ENCODE measurements around the gene LHX2. TPM values are rescaled to one million over a fixed set of nuclear protein-coding genes. Genes with fewer than 3 reads are reported as not detected.

The LHX2 gene
- total and polyA plus RNA-seq, 9 of the 15 experiments (the other 6 are each of a cell fraction or from before 2014, with no cell fraction given), result 0.07 TPM; not detected in 8

DNA sequence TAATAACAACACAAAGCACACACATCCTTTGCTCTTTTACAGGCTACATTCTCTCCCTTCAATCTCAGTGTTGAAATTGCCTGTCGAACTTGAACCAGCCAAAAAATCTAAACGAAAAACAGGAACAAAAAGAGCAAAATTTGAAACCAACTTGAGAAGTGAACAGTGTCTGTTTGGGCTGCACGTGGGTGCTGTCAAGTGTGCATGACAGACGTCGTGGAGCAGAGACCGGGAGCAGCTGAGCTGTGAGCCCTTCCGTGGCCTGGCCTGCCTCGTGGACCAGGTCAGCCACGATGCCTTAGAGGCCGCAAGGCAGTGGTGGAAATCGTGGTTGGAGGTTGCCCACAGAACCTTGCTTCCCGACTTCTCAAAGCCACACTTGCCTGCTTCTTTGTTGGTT lies 46.8 kb upstream of the LHX2 start (continued):
- TF ChIP-seq, protein P1, sequence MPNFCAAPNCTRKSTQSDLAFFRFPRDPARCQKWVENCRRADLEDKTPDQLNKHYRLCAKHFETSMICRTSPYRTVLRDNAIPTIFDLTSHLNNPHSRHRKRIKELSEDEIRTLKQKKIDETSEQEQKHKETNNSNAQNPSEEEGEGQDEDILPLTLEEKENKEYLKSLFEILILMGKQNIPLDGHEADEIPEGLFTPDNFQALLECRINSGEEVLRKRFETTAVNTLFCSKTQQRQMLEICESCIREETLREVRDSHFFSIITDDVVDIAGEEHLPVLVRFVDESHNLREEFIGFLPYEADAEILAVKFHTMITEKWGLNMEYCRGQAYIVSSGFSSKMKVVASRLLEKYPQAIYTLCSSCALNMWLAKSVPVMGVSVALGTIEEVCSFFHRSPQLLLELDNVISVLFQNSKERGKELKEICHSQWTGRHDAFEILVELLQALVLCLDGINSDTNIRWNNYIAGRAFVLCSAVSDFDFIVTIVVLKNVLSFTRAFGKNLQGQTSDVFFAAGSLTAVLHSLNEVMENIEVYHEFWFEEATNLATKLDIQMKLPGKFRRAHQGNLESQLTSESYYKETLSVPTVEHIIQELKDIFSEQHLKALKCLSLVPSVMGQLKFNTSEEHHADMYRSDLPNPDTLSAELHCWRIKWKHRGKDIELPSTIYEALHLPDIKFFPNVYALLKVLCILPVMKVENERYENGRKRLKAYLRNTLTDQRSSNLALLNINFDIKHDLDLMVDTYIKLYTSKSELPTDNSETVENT (CRISPR knock-in tag; IDR thresholded peaks at IDR 0.05), result no peak
- TF ChIP-seq, protein P2, sequence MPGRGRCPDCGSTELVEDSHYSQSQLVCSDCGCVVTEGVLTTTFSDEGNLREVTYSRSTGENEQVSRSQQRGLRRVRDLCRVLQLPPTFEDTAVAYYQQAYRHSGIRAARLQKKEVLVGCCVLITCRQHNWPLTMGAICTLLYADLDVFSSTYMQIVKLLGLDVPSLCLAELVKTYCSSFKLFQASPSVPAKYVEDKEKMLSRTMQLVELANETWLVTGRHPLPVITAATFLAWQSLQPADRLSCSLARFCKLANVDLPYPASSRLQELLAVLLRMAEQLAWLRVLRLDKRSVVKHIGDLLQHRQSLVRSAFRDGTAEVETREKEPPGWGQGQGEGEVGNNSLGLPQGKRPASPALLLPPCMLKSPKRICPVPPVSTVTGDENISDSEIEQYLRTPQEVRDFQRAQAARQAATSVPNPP (IDR thresholded peaks at IDR 0.05; ENCODE audit: borderline replicate concordance, insufficient read depth, insufficient read length), result no peak
- TF ChIP-seq STAG1 (CRISPR knock-in tag; IDR thresholded peaks at IDR 0.05; ENCODE audit: borderline replicate concordance) (no peak), GTF2A2 (tag; IDR thresholded peaks at IDR 0.05) (no peak)

DNA sequence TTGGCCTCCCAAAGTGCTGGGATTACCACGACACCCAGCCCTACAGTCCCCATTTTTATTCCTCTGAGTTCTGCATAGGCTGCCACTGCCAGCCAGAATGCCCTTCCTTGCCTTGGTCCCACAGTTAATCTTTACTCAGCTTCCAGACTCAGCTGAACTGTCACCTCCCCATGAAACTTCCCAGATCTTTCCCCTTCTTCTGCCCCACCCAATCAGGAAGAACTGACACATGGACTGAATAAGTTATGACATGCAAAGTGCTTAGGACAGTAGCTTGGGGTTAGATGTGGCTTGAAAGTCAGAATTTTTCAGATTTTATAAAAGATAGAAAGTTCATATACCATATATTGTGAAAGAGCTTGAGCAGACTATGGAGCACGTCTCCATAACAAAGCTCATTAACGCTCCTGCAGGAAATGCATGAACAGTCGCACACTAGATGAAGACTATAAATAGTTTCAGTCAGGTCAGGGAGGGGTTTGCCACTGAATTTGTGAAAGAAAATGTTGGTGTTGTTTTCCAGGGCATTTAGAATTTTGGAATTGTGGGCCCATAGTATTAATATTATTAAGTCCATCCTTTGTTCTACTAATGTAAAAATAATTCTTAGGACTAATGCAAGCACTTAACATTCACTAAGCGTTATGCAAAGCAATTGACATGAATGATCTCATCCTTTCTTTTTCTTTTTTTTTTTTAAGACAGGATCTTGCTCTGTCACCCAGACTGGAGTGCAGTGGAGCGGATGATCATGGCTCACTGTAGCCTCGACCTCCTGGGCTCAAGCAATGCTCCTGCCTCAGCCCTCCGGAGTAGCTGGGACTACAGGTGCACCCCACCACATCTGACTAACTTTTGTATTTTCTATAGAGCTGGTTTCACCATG lies 45.5 kb upstream of the LHX2 start:
- FAIRE-seq, result no peak
- Histone ChIP-seq H3K27ac (ENCODE audit: extremely low read depth, low read depth, low read length) (no peak overlapping the region), H3K9ac (ENCODE audit: insufficient read depth in 1 of 2, low read depth in 2 of 2, low read length in 2 of 2) (no peak overlapping the region), H3K79me2 (ENCODE audit: control insufficient read depth, insufficient read depth, low read length) (no peaks in the 10 kb centered on the region), H4K20me1 (replicated peaks; ENCODE audit: control insufficient read depth, insufficient read depth, low read length) (no peaks in the 10 kb centered on the region), H3K4me2 (ENCODE audit: insufficient read depth, low read length) (no peak overlapping the region), H3K36me3 (ENCODE audit: control insufficient read depth, insufficient read depth, low read length) (no peaks in the 10 kb centered on the region), H3K4me3 (no peak overlapping the region), H2AFZ (ENCODE audit: low read depth, low read length) (no peak overlapping the region), H3K9me1 (ENCODE audit: control insufficient read depth, insufficient read depth, low read length) (no peaks in the 10 kb centered on the region), H3K27me3 (ENCODE audit: control insufficient read depth in 2 of 2, insufficient read depth in 2 of 2, low read length in 2 of 2) (peaks cover 28 to 55% of the 10 kb centered on the region in 2 experiments), H3K4me1 (replicated peaks in 1 of 2; ENCODE audit: control insufficient read depth in 2 of 2, insufficient read depth in 2 of 2, low read length in 2 of 2) (no peaks in the 10 kb centered on the region), H3K9me3 (replicated peaks; ENCODE audit: control insufficient read depth, insufficient read depth, low read depth, low read length) (no peaks in the 10 kb centered on the region)
- no peak for DNase-seq (ENCODE audit: extremely low read depth in 1 of 4, low spot score in 3 of 4)
- TF ChIP-seq CHD2 (IDR thresholded peaks at IDR 0.05; ENCODE audit: low read depth, low read length) (no peak), ADNP (tag; IDR thresholded peaks at IDR 0.05) (no peak)
- in situ Hi-C loops (cut with MboI), result no loop called here
- no TSS peak for BruUV-seq (replicated peaks)
- CTCF ChIA-PET (ENCODE audit: low intra/inter-chr PET ratio), result no interaction called here
- intact Hi-C loops (cut with micrococcal nuclease), result no loop called here
- POLR2A ChIA-PET, result no interaction called here
- ATAC-seq, result no peak
- 1% methylated on average over 8 of the region's 8 CpGs for WGBS (ENCODE audit: insufficient coverage, low coverage, missing lambda C conversion rate)
